Non-pigmented ciliary epithelial cell (primary cell): ENCODE measurements around the gene AXIN1.
"Not testable (repeated sequence)": the region's sequence is repeated elsewhere in the genome, so short reads cannot be mapped to it uniquely, and the experiment has no call there.

Source experiments
- DNase-seq: peaks from one replicate; pipeline ENCODE4 v3.0.0-alpha.2; 2010; ENCODE audit warnings: low read depth

The AXIN1 gene, protein sequence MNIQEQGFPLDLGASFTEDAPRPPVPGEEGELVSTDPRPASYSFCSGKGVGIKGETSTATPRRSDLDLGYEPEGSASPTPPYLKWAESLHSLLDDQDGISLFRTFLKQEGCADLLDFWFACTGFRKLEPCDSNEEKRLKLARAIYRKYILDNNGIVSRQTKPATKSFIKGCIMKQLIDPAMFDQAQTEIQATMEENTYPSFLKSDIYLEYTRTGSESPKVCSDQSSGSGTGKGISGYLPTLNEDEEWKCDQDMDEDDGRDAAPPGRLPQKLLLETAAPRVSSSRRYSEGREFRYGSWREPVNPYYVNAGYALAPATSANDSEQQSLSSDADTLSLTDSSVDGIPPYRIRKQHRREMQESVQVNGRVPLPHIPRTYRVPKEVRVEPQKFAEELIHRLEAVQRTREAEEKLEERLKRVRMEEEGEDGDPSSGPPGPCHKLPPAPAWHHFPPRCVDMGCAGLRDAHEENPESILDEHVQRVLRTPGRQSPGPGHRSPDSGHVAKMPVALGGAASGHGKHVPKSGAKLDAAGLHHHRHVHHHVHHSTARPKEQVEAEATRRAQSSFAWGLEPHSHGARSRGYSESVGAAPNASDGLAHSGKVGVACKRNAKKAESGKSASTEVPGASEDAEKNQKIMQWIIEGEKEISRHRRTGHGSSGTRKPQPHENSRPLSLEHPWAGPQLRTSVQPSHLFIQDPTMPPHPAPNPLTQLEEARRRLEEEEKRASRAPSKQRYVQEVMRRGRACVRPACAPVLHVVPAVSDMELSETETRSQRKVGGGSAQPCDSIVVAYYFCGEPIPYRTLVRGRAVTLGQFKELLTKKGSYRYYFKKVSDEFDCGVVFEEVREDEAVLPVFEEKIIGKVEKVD

DNA sequence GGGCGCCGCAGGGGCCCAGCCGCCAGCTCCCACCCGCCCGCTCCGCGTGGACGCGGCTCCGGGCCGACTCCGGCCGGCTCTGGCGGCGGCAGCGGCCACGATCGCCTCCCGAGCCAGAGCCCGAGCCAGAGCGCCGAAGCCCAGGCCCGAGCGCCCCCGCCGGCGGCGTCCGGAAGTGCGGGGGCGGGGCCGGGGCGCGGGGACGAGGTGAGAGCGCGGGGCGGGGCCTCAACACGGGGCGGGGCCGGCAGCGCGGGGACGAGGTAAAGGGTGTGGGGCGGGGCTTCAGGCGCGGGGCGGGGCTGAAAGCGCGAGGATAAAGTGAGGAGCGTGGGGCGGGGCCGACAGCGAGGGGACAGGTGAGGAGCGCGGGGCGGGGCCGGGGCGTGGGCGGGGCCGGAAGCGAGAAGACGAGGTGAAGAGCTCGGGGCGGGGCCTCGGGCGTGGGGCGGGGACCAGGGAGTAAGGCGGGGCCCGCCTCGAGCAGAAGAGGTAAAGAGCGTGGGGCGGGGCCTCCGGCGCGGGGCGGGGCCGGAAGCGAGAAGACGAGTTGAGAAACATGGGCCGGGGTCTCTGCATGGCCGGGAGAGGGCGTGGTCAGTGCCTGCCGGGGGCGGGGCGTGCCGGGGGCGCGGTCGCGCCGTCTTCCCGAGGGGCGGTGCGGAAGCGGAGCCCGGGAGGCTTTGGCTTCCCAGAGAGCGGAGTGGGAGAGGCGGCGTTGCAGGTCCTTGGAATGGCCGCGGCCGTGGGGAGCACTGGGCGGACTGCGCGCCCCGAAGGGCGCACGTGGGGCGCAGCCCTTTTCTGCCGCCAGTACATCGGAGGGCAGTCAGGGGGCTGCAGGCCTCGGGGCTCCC, at the start of gene AXIN1:
Gene AXIN1, minus strand, starts transcription at position 177 of the 857 bp plus-strand sequence. CDS start 5,698 bp downstream, outside the sequence.
- DNase-seq = peak; percentile 49

DNA sequence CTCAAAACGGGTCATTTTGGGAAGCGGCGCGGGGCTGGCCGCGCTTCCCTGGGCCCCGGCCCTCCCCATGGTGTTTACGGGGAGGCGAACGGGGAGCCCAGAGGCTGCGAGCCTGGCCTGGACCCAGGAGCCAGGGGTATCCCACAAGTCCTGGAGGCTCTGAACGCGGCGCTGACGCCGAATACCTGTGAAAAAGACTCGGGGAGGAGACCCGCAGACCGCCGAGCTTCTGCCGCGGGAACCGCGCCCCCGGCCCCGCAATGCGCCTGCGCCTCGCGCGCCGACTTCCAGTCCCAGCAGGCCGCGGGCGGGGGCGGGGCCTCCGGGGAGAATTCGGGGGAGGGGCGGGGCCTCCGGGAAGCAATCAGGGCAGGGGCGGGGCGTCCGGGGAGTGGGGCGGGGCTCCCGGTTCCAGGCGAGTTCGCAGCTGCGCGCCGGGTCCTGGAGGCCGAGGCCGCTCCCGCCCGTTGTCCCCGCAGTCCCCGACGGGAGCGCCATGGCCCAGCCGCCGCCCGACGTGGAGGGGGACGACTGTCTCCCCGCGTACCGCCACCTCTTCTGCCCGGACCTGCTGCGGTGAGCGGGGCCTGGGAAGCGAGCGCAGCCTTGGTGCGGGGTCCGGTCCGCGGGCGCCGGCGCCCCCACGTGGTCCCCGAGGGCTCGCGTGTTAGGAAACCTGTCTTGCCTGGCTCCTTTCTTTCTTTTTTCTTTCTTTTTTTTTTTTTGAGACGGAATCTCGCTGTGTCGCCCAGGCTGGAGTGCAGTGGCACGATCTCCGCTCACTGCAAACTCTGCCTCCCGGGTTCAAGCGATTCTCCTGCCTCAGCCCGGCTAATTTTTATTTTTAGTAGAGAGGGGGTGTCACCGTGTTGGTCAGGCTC, 49.2 kb upstream of the AXIN1 start, which contains the start of gene DECR2:
Gene DECR2, plus strand, starts transcription at position 418 of the 881 bp plus-strand sequence. Its CDS starts 79 bp downstream, at position 497.
- no peak for DNase-seq

DNA sequence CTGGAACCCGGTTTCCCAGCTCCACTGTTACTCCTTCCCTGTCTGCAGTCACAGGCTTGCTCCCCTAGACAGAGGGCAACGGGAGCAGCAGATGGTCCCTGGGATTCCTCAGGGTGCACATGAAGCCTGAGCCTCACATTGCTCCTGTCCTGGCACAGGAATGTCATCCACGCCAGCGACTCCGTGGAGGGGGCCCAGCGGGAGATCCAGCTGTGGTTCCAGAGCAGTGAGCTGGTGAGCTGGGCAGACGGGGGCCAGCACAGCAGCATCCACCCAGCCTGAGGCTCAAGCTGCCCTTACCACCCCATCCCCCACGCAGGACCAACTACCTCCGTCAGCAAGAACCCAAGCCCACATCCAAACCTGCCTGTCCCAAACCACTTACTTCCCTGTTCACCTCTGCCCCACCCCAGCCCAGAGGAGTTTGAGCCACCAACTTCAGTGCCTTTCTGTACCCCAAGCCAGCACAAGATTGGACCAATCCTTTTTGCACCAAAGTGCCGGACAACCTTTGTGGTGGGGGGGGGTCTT, 47.6 kb upstream of the AXIN1 start:
- DNase-seq = no peak

DNA sequence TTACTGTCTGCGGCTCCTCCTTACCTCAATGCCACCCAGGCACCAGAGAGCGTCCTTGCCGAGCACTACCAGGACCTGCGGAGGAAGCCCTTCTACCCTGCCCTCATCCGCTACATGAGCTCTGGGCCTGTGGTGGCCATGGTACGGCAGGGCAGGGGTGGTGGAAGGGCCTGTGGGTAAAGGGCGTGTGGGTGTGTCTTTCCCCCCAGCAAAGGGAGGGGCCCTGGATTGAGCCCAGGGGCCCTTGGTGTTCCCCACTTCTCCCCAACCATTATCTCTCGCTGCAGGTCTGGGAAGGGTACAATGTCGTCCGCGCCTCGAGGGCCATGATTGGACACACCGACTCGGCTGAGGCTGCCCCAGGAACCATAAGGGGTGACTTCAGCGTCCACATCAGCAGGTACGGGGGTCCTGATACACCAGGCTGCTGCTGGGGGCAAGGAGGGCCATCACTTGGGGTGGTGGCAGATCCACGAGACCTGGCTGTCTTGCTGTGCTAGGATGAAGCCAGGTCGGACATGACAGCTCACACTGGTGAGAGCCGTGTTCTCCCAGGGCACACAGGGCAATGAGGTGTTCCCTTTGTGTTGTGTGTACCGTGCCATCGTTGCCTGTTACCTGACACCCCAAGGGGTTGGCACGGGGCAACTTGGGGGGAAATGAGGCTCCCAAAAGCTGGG, 47.0 kb upstream of the AXIN1 start:
- DNase-seq = no peak

DNA sequence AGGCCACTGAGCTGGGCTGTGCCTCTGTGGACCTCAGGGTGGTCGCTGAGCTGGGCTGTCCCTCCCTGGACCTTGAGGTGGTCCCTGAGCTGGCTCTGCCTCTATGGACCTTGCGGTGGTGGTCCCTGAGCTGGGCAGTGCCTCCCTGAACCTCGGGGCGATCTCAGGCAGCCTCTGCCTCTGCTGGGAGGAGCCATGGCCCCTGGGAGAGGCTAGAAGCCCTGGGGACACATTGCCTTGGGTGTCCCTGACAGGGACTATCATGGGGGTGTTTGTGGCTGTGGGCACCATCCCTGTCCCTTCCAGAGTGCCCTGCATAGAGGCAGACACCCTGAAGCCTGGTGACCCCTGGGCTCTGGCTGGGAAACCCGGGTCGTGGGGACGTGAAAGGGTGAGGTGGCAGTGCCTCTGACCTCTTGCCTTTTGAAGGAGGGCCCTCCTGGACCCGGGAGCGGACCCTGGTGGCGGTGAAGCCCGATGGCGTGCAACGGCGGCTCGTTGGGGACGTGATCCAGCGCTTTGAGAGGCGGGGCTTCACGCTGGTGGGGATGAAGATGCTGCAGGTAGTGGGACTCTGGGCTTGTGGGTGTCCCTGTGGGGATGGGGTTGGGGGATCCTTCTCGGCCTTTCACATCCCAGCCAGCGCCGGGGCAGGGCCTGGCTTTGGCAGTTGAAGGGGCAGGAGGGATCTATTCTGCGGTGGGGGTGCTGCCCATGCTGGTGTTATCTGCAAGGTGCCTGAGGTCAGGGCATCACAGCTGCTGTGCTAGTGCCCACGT, 46.2 kb upstream of the AXIN1 start:
- no peak for DNase-seq

DNA sequence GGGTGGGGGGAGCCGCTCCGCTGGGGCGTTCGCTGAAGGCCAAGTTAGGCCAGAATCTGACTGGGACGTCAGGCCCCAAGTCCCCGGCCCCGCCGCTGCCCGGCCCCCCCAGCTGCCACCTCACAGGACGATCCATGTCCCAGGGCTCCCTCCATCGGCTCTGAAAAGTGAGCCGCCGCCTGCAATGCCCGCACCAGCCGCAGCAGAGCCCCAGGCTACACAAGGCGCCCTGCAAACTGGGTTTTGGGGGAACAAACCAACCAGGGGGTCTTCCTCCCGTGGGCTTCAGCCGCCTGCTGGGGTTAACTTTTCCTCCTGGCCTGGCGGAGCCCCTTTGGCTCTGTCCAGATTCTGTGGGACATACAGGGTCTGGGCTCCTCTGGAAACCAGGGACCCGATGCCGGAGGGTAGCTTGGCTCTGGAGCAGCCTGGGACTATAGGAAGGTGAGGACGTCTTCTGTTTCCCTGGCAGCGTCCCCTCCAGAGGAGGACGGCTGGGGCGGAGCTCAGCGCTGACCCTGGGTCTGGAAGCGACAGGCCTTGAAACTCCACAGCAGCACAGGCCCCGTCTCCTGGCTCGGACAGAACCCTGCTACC, 45.3 kb upstream of the AXIN1 start:
- no peak for DNase-seq

DNA sequence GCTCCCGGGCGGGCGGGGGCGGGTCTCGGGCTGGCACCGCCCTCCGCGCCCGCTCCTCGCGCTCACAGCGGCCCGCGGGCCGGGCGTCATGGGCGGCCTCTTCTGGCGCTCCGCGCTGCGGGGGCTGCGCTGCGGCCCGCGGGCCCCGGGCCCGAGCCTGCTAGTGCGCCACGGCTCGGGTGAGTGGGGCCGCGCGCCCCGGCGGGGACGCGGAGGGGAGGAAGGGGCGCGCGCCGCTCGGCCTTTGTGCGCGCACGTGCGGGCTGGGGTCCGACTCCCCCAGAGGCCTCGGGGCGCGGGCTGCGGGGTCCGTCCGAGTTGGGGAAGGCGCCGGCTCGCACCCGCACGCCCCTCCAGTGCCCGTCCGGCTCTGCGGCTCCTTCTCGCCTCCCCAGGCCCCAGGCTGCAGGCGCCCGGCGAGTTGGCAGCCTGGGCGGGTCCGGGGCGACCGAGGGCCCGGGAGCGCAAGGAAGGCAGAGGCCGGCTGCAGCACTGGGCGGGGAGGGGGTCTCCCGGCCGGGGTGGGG, 44.7 kb upstream of the AXIN1 start, which contains the start of gene NME4:
Gene NME4, plus strand, starts transcription at position 65 of the 527 bp plus-strand sequence. Its CDS starts 24 bp downstream, at position 89.
- no peak for DNase-seq

DNA sequence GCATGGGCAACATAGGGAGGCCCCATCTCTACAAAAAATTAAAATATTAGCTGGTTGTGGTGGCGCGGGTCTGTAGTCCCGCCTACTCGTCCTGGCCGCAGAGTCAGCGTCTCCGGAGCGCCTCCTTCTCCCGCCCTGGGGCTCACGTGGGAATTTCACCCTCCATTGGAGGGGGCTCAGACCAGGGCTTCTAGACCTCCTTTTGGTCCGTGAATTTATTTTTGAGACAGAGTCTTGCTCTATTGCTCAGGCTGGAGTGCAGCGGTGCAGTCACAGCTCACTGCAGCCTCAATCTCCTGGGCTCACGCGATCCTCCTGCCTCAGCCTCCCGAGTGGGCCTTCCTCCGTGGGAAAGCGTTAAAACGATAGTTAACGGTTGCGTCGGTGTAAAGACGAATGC, 44.1 kb upstream of the AXIN1 start:
- DNase-seq = no peak

DNA sequence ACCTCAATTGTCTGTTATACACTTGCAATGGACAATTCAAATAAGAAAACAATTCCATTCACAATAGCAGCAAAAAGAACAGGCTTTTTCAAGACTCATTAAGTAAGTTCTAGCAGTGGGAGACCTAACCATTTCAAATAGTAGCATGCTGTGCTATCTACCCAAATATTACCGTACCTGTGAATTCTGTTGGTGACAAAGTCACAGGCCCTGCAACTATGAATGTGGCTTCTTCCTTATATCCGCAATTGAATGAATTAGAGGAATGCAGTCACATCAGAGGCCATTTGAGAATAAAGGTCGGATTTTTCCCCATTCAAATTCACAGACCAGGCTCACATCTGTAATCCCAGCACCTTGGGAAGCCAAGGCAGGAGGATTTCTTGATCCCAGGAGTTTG, 43.7 kb upstream of the AXIN1 start:
- DNase-seq = no peak

DNA sequence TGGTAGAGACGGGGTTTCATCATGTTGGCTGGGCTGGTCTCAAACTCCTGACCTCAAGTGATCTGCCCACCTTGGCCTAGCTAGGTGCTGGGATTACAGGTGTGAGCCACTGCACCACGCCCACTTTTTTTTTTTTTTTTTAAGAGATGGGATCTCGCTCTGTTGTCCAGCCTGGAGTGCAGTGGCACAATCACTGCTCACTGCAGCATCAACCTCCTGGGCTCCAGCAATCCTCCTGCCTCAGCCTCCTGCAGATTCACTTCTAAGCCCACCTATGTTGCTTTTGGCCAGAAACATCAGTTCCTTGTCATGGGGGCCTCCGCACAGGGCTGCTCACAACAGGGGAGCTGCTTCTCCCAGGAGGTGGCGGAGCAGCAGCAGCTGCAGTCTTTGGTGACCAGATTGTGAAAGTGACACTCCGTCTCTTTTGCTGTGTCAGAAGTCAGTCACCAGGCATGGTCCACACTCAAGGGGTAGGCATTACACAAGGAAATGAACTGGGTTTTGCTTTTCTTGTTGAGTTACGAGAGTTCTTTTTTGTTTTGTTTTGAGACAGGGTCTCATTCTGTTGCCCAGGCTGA, 40.0 kb upstream of the AXIN1 start:
- no peak for DNase-seq

DNA sequence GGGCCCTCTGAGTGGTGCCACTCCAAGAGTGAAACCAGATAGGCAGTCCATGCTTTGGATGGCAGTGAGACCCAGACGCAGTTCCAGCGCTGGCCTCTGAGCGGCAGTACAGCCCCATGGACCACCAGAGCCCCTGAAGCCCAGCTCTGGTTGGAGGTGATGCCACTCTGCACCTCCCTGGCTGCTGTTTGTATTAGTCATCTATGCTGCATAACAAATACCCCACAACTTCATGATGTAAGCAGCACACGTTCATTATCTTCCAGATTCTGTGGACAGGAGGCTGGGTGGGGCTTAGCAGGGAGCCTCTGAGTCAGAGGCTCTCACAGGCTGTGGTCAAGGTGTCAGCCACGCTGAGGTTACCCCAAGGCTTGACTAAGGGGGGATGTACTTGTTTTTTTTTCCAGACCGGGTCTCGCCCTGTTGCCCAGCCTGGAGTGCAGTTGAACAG, 39.4 kb upstream of the AXIN1 start:
- peak; percentile 17 for DNase-seq

DNA sequence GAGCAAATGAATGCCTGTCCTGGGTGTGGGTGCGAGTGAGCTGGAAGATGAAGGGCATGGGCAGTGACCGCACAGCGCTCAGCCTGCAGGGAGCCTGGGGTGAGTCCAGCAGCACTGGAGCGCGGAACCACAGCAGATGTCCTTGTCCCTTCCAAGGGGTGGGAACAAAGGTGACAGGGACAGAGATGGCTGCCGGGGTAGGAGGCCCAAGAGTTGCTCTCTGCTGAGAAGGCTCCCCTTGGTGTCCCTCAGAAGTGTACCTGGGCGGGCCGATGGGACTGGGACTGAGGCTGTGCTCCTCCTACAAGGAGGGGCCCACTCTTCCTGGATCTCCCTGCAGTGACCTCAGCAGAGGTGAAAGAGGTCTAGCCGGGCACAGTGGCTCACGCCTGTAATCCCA, 36.8 kb upstream of the AXIN1 start:
- DNase-seq = no peak

DNA sequence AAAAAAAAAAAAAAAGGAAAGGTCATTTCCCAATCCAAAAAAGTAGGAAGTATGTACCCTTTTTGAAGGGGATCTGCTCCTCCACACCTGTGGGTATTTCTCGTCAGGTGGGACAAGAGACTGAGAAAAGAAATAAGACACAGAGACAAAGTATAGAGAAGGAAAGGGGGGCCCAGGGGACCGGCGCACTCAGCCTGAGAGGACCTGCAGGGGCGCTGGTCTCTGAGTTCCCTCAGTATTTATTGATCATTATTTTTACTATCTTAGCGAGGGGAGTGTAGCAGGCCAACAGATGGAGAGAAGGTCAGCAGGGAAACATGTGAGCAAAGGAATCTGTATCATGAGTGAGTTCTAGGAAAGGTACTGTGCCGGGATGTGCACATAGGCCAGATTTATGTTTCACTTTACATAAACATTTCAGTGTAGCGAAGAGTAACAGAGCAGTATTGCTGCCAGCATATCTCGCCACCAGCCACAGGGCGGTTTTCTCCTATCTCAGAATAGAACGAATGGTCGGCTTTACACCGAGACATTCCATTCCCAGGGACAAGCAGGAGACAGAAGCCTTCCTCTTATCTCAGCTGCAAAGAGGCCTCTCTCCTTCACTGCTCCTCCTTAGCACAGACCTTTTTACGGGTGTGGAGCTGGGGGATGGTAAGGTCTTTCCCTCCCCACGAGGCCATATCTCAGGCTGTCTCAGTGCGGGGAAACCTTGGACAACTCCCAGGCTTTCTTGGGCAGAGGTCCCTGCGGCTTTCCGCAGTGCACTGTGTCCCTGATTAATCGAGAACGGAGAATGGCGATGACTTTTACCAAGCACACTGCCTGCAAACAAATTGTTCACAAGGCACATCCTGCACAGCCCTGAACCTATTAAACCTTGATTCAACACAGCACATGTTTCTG, 35.5 kb upstream of the AXIN1 start:
- not testable (repeated sequence) for DNase-seq

DNA sequence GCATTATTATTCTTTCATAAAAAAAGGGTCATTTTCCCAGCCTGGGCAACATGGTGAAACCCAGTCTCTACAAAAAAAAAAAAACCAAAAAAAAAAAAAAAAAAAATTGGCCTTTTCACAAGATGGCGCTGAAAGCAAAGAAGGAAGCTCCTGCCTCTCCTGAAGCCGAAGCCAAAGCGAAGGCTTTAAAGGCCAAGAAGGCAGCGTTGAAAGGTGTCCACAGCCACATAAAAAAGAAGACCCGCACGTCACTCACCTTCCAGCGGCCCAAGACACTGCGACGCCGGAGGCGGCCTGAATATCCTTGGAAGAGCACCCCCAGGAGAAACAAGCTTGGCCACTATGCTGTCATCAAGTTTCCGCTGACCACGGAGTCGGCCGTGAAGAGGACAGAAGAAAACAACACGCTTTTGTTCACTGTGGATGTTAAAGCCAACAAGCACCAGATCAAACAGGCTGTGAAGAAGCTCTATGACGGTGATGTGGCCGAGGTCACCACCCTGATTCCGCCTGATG, 34.2 kb upstream of the AXIN1 start:
- DNase-seq = no peak

DNA sequence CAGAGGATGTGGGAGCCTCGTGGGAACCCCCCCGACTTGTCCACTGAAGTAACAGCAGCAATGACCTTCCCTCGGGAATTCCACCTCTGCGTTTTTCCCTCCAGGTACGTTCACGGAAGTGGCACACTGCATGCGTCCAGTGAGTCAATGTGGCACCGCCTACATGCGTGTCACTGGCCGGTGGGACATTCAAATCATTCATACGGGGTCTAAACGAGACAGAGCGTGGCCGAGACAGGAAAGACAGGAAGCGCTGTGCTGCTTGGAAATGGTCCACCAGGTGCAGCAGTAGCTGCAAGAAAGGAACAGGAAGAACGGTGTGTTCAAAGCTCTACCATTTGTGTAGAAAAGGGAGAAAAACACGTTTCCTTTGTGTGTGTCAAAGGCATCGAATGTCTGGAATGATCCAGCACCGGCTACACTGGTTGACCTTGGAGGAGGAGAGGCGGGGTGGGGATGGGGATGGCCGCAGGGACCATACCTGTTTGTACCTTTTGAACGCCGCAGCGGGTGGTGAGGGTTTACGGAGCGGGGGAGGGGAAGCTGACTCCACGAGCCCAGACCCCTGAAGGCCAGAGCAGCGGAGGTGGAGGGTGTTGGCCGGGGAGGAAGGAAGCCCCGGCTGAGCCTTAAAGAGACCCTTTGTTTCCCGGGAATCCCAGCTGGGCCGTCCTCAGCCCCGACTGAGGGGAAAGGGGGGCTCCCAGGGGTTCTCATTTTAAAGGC, 31.0 kb upstream of the AXIN1 start:
- DNase-seq = no peak
